ENCODE results near the gene WDR89.
"Not testable (repeated sequence)": the region's sequence is repeated elsewhere in the genome, so short reads cannot be mapped to it uniquely, and the experiment has no call there.

The WDR89 gene

GRCh38 chr14:63614679-63615363 lies 26.9 kb downstream of the WDR89 start:
- Histone ChIP-seq H3K27me3 (ENCODE audit: control insufficient read depth, insufficient read depth, low read length) (no peaks in the 10 kb centered on the region), H3K9ac (ENCODE audit: low read length) (no peak overlapping the region), H3K4me3 (ENCODE audit: low read length) (no peak overlapping the region), H3K9me3 (ENCODE audit: control insufficient read depth, low read length) (no peaks in the 10 kb centered on the region), H3K4me1 (ENCODE audit: control insufficient read depth, insufficient read depth, low read length) (no peaks in the 10 kb centered on the region), H3K36me3 (ENCODE audit: control insufficient read depth, insufficient read depth, low read length) (no peaks in the 10 kb centered on the region)

DNA sequence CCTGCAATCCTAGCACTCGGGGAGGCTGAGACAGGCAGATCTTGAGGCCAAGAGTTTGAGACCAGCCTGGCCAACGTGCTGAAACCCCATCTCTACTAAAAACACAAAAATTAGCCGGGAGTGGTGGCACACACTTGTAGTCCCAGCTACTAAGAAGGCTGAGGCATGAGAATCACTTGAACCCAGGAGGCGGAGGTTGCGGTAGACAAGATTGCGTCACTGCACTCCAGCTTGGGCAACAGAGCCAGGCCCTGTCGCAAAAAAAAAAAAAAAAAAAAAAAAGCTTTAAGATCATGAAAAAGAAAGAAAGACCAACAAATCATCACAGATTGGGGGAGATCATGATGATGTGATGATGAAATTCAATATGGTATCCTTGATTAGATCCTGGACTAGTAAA lies 30.6 kb downstream of the WDR89 start:
- Histone ChIP-seq H3K36me3 (ENCODE audit: control insufficient read depth, insufficient read depth, low read length) (no peaks in the 10 kb centered on the region), H3K9ac (ENCODE audit: low read length) (no peak overlapping the region), H3K4me1 (ENCODE audit: control insufficient read depth, insufficient read depth, low read length) (no peaks in the 10 kb centered on the region), H3K27me3 (ENCODE audit: control insufficient read depth, insufficient read depth, low read length) (no peaks in the 10 kb centered on the region), H3K4me3 (ENCODE audit: low read length) (no peak overlapping the region), H3K9me3 (ENCODE audit: control insufficient read depth, low read length) (no peaks in the 10 kb centered on the region)

- no peaks in the 10 kb centered on the region for H3K36me3 ChIP-seq (ENCODE audit: control insufficient read depth, insufficient read depth, low read length)
- no peaks in the 10 kb centered on the region for H3K9me3 ChIP-seq (ENCODE audit: control insufficient read depth, low read length)
- H3K27me3 ChIP-seq (ENCODE audit: control insufficient read depth, insufficient read depth, low read length): no peaks in the 10 kb centered on the region
- H3K4me3 ChIP-seq (ENCODE audit: low read length): no peak overlapping the region
- H3K9ac ChIP-seq (ENCODE audit: low read length): no peak overlapping the region
- H3K4me1 ChIP-seq (ENCODE audit: control insufficient read depth, insufficient read depth, low read length): no peaks in the 10 kb centered on the region
These were observed 36.6 kb downstream of the WDR89 start for GRCh38 chr14:63605041-63605532.

DNA sequence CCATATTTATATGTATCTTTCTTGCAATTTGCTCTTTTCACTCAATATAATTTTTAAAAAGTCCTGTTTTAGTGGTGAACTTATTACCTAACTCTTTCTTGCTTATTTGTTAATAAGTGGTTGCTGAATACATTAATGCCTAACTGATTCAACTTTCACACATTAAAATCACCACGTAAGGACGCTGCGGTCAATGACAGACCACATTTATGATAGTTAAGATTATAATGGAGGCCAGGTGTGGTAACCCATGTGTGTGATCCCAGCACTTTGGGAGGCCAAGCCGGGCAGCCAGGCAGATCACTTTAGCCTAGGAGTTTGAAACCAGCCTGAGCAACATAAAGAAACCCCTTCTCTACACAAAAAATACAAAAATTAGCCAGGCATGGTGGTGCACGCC lies 37.0 kb downstream of the WDR89 start:
- no peaks in the 10 kb centered on the region for H3K27me3 ChIP-seq (ENCODE audit: control insufficient read depth, insufficient read depth, low read length)
- no peaks in the 10 kb centered on the region for H3K36me3 ChIP-seq (ENCODE audit: control insufficient read depth, insufficient read depth, low read length)
- H3K4me1 ChIP-seq (ENCODE audit: control insufficient read depth, insufficient read depth, low read length): no peaks in the 10 kb centered on the region
- no peaks in the 10 kb centered on the region for H3K9me3 ChIP-seq (ENCODE audit: control insufficient read depth, low read length)
- H3K4me3 ChIP-seq (ENCODE audit: low read length): no peak overlapping the region
- H3K9ac ChIP-seq (ENCODE audit: low read length): no peak overlapping the region

DNA sequence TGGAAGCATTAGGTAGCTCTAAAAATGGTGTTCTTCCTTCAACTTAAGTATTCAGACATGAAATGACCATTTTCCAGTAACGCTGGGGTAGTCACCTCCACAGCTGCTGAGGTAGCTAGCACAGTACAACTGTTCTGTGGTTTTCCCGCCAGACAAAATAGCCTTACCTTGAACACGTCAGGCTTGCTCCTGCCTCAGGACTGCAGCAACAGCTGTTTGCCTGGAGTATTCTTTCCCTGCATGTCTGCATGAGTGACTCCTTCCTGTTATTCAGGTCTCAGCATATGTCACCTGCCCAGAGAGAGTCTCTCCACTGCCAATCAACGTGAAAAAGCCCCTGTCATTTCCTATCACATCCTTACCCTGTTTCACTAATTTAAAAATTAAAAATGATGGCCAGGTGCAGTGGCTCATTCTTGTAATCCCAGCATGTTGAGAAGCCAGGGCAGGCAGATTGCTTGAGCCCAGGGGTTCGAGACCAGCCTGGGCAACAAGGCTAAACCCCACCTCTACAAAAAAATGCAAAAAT lies 37.9 kb downstream of the WDR89 start:
- Histone ChIP-seq H3K9ac (ENCODE audit: low read length) (no peak overlapping the region), H3K4me1 (ENCODE audit: control insufficient read depth, insufficient read depth, low read length) (no peaks in the 10 kb centered on the region), H3K27me3 (ENCODE audit: control insufficient read depth, insufficient read depth, low read length) (no peaks in the 10 kb centered on the region), H3K4me3 (ENCODE audit: low read length) (no peak overlapping the region), H3K9me3 (ENCODE audit: control insufficient read depth, low read length) (no peaks in the 10 kb centered on the region), H3K36me3 (ENCODE audit: control insufficient read depth, insufficient read depth, low read length) (peaks cover 5% of the 10 kb centered on the region)

GRCh38 chr14:63598807-63599206 lies 42.9 kb downstream of the WDR89 start:
- H3K4me1 ChIP-seq (ENCODE audit: control insufficient read depth, insufficient read depth, low read length): no peaks in the 10 kb centered on the region
- no peak overlapping the region for H3K9ac ChIP-seq (ENCODE audit: low read length)
- H3K4me3 ChIP-seq (ENCODE audit: low read length): no peak overlapping the region
- no peaks in the 10 kb centered on the region for H3K9me3 ChIP-seq (ENCODE audit: control insufficient read depth, low read length)
- H3K27me3 ChIP-seq (ENCODE audit: control insufficient read depth, insufficient read depth, low read length): no peaks in the 10 kb centered on the region
- H3K36me3 ChIP-seq (ENCODE audit: control insufficient read depth, insufficient read depth, low read length): peaks cover 7% of the 10 kb centered on the region

DNA sequence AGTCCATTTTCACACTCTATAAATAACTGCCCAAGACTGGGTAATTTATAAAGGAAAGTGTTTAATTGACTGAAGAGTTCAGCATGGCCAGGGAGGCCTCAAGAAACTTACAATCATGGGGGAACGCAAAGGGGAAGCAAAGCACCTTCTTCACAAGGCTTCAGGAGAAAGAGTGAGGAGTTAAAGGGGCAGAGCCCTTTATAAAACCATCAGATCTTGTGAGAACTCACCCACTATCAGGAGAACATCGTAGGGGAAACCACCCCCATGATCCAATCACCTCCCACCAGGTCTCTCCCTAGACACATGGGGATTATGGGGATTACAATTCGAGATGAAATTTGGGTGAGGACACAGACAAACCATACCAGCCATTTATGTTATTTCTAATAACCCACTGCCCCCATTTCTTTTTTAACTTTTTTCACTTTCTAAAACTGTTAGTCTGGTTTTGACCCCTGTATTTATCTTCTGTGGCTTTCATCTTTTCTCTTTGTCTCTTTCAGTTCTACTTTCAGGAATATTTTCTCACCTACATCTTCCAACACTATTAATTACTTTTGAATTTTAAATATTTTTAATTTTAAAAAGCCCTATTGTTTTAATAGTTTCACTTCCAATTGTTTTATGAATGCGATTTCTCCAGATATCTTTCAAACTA lies 44.5 kb downstream of the WDR89 start:
- Histone ChIP-seq H3K27me3 (ENCODE audit: control insufficient read depth, insufficient read depth, low read length) (no peaks in the 10 kb centered on the region), H3K4me3 (ENCODE audit: low read length) (no peak overlapping the region), H3K9me3 (ENCODE audit: control insufficient read depth, low read length) (no peaks in the 10 kb centered on the region), H3K36me3 (ENCODE audit: control insufficient read depth, insufficient read depth, low read length) (peaks cover 7% of the 10 kb centered on the region), H3K4me1 (ENCODE audit: control insufficient read depth, insufficient read depth, low read length) (no peaks in the 10 kb centered on the region), H3K9ac (ENCODE audit: low read length) (no peak overlapping the region)

DNA sequence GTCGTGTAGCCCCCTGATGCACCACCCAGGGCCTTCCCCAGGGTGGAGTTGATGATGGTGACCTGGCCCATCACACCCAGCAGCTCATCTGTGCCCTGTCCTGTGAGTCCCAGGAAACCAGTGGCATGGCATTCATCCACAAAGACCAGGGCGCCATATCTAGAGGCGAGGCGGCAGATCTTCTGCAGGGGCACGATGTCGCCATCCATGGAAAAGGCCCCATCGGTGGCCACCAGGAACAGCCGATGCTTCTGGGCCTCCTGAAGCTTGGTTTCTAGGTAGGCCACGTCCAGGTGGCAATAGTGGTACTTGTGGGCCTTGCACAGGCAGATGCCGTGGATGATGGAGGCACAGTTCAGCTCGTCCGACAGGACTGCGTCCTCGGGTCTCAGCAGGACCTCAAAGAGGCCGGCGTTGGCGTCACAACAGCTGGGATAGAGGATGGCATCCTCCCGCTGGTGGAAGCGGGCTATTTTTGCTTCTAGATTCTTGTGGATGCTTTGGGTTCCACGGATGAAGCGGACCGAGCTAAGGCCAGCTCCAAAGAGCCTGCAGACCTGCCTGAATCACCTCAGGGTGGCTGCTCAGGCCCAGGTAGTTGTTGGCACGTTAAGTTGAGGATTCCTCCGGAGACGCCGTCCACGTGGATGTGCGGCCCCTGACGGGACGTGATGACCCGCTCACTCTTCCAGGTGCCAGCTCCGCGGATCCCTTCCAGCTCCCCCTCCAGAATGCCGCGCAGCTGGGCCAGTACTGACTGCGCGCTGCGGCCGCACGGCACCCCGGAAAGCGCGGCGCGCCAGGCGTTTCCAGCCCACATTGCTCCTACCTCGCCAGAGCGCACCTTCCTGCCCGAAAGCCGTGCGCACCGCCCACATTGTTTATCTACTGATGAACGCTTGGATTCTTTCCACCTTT lies 47.0 kb downstream of the WDR89 start:
- H3K9me3 ChIP-seq (ENCODE audit: control insufficient read depth, low read length): no peaks in the 10 kb centered on the region
- no peaks in the 10 kb centered on the region for H3K4me1 ChIP-seq (ENCODE audit: control insufficient read depth, insufficient read depth, low read length)
- no peak overlapping the region for H3K9ac ChIP-seq (ENCODE audit: low read length)
- peaks cover 7% of the 10 kb centered on the region for H3K36me3 ChIP-seq (ENCODE audit: control insufficient read depth, insufficient read depth, low read length)
- no peak overlapping the region for H3K4me3 ChIP-seq (ENCODE audit: low read length)
- H3K27me3 ChIP-seq (ENCODE audit: control insufficient read depth, insufficient read depth, low read length): no peaks in the 10 kb centered on the region

- not testable (repeated sequence) for H3K9me3 ChIP-seq (ENCODE audit: control insufficient read depth, low read length); H3K36me3 ChIP-seq (ENCODE audit: control insufficient read depth, insufficient read depth, low read length); H3K4me1 ChIP-seq (ENCODE audit: control insufficient read depth, insufficient read depth, low read length); H3K4me3 ChIP-seq (ENCODE audit: low read length); H3K9ac ChIP-seq (ENCODE audit: low read length); H3K27me3 ChIP-seq (ENCODE audit: control insufficient read depth, insufficient read depth, low read length)
These were observed 58.6 kb downstream of the WDR89 start for GRCh38 chr14:63583046-63583445.

DNA sequence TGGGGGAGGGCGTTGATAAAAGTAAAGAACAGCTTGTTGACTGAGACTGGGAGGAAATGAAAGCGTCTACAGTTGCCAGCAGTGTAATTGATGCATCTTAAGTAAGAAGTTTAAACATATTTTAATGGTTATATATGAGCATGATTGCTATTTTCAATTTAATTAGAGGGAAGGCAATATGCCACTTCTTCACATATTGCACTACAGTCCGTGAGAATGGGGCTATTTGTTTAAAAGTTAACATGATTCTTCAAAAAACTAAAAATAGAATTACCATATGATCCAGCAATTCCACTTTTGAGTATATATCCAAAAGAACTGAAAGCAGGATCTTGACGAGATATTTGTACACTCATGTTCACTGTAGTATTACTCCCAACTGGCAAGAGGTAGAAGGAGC lies 60.2 kb downstream of the WDR89 start:
- no peaks in the 10 kb centered on the region for H3K4me1 ChIP-seq (ENCODE audit: control insufficient read depth, insufficient read depth, low read length)
- no peak overlapping the region for H3K4me3 ChIP-seq (ENCODE audit: low read length)
- H3K27me3 ChIP-seq (ENCODE audit: control insufficient read depth, insufficient read depth, low read length): no peaks in the 10 kb centered on the region
- no peaks in the 10 kb centered on the region for H3K9me3 ChIP-seq (ENCODE audit: control insufficient read depth, low read length)
- H3K36me3 ChIP-seq (ENCODE audit: control insufficient read depth, insufficient read depth, low read length): no peaks in the 10 kb centered on the region
- H3K9ac ChIP-seq (ENCODE audit: low read length): no peak overlapping the region

- no peaks in the 10 kb centered on the region for H3K4me1 ChIP-seq (ENCODE audit: control insufficient read depth, insufficient read depth, low read length)
- H3K27me3 ChIP-seq (ENCODE audit: control insufficient read depth, insufficient read depth, low read length): no peaks in the 10 kb centered on the region
- H3K9me3 ChIP-seq (ENCODE audit: control insufficient read depth, low read length): no peaks in the 10 kb centered on the region
- H3K9ac ChIP-seq (ENCODE audit: low read length): no peak overlapping the region
- H3K4me3 ChIP-seq (ENCODE audit: low read length): no peak overlapping the region
- no peaks in the 10 kb centered on the region for H3K36me3 ChIP-seq (ENCODE audit: control insufficient read depth, insufficient read depth, low read length)
These were observed 63.4 kb downstream of the WDR89 start for GRCh38 chr14:63578300-63578699.

DNA sequence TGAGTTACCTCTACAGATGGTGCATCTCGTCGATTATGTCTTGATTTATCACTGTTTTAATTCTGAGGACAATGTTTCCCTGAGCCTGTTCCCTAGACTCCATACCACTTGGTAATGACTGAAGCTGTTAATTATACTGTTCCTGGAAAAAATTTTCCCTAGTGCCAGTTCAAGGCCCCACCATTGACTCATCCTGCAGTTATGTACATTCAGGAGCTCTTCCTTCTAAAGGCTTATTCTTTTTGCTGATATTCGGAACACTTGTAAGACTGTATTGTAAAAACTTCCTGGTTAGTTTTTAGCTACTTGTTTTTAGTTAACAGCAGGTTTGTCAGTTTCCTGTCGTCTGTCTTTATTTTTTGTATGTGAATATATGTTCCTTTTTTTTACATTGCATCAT lies 68.1 kb downstream of the WDR89 start:
- no peak overlapping the region for H3K9ac ChIP-seq (ENCODE audit: low read length)

More for the DNA sequence above, 68.1 kb downstream of the WDR89 start:
- no peaks in the 10 kb centered on the region for H3K36me3 ChIP-seq (ENCODE audit: control insufficient read depth, insufficient read depth, low read length)
- H3K4me1 ChIP-seq (ENCODE audit: control insufficient read depth, insufficient read depth, low read length): no peaks in the 10 kb centered on the region
- H3K9me3 ChIP-seq (ENCODE audit: control insufficient read depth, low read length): no peaks in the 10 kb centered on the region
- H3K4me3 ChIP-seq (ENCODE audit: low read length): no peak overlapping the region
- no peaks in the 10 kb centered on the region for H3K27me3 ChIP-seq (ENCODE audit: control insufficient read depth, insufficient read depth, low read length)
